Effector memory CD8-positive, alpha-beta T cell (primary cell): Measurements from ENCODE around the gene FERMT3.

Source experiments
- ATAC-seq: fragments of 150-1000 bp; cut with Tn5 transposase; replicated peaks from 2 replicates; pipeline ENCODE4 v1.10.0; 2021; ENCODE audit warnings: mild to moderate bottlenecking, moderate library complexity
- DNase-seq, 3 experiments: peaks; one replicate each; pipeline ENCODE4 v3.0.0; 2021
- H3K27ac Mint-ChIP-seq, 2 donors: one replicate each; pipeline ENCODE4 v1.8.0; 2022; ENCODE audit warnings: mild to moderate bottlenecking in 2 of 2, mixed read lengths in 2 of 2, moderate library complexity in 2 of 2
- H3K27me3 Mint-ChIP-seq, 2 donors: one replicate each; pipeline ENCODE4 v1.8.0; 2022; ENCODE audit warnings: mixed read lengths in 2 of 2
- H3K36me3 Mint-ChIP-seq: one replicate; pipeline ENCODE4 v1.8.0; 2022; ENCODE audit warnings: mild to moderate bottlenecking, moderate library complexity, mixed read lengths; ENCODE audit not compliant: insufficient read depth
- H3K4me1 Mint-ChIP-seq, 2 donors: one replicate each; pipeline ENCODE4 v1.8.0; 2022; ENCODE audit warnings: low read depth in 2 of 2, mixed read lengths in 2 of 2
- H3K4me3 Mint-ChIP-seq, 2 donors: one replicate each; pipeline ENCODE4 v1.8.0; 2022; ENCODE audit warnings: mild to moderate bottlenecking in 2 of 2, mixed read lengths in 2 of 2, moderate library complexity in 2 of 2
- H3K9me3 Mint-ChIP-seq, 2 donors: one replicate each; pipeline ENCODE4 v1.8.0; 2022; ENCODE audit warnings: mixed read lengths in 2 of 2

Gene FERMT3

DNA sequence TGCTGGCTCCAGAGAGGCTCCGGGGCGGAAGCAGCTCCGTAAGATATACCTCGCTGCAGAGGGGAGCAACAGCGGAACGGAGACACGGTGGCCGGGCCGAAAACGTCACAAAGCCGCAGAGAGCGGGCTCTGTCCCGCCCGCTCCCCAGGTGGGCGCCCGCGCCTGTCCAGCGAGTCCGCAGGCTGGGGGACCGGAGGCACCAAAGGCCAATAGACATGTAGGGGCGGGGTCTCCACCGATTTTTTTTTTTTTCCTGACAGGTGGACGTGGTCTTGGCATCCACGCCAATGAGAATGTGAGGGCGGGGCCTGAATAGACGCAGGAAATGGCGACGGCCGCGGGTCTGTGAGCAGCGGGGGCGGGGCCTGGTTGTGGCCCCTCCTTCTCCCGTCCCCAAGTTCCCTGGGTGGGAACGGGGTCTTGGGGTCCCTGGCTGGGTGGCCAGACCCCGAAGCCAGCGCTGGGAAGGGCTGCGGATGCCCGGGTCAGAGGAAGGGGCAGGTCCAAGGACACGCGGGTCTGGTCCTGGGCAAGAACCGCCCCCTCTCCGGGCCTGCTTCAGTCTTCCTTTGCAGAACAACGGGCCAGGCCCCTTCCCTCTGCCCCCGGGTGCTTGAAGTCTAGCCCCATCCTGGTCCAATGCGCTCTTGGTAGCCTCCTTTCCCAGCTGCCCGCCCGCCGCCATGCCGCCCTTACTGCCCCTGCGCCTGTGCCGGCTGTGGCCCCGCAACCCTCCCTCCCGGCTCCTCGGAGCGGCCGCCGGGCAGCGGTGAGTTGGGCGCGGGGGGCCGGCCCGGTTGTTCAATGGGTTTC is 23.9 kb downstream of the FERMT3 start, which contains the start of gene DNAJC4:
Gene DNAJC4 (plus strand): TSS at position 378 of the 814 bp plus-strand sequence. CDS start 307 bp downstream, at position 685.
- Mint-ChIP-seq H3K27ac (peak within 1 kb of the TSS; percentile 97 to 98), H3K4me3 (peak within 1 kb of the TSS; percentile 91 to 93), H3K9me3 (no peaks in the 10 kb centered on the region), H3K36me3 (peaks cover 16% of the 10 kb centered on the region), H3K27me3 (no peaks in the 10 kb centered on the region), H3K4me1 (peaks cover 37 to 38% of the 10 kb centered on the region in 2 donors)
- ATAC-seq (peak; percentile 50), DNase-seq (peak; percentile 83 to 86 (median 85))

DNA sequence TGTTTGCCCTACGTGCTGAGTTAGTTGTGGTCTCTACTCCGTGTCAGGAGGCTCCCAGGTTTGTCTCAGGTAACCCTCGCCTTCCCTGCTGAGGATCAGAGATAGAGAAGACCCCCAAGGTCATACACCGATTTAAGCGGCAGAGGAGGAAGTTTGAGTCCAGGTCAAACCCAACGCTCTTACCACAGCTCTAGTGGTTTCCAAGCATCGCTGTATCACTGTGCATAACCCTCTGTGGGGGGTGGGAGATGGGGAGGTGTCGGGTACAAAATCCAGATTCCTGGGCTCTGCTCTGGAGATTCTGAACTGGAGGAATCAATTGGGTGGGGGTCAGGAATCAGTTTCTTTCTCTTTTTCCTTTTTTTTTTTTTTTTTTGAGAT is 24.5 kb downstream of the FERMT3 start:
- no peak for ATAC-seq
- DNase-seq: no peak
- Mint-ChIP-seq H3K4me3 (peak overlapping the region; percentile 91 to 93), H3K4me1 (peaks cover 39 to 41% of the 10 kb centered on the region in 2 donors), H3K27me3 (no peaks in the 10 kb centered on the region), H3K36me3 (peaks cover 16% of the 10 kb centered on the region), H3K27ac (peak overlapping the region; percentile 97 to 98), H3K9me3 (no peaks in the 10 kb centered on the region)

DNA sequence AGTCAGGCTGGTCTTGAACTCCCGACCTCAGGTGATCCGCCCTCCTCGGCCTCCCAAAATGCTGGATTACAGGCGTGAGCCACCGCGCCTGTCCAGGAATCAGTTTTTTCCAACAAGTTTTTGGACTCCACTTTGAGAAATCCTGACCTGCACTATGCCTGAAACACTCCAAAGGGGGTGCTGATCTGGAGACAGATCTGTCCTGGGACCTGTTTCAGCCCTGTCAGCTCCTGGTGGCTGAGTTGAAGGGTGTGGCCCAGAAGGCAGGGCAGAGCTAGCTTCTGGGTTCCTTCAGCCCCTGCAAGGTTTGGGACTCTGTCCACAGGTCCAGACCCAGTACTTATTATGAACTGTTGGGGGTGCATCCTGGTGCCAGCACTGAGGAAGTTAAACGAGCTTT is 25.0 kb downstream of the FERMT3 start:
- H3K27me3 Mint-ChIP-seq: no peaks in the 10 kb centered on the region
- no peak for DNase-seq
- peaks cover 16% of the 10 kb centered on the region for H3K36me3 Mint-ChIP-seq
- no peaks in the 10 kb centered on the region for H3K9me3 Mint-ChIP-seq
- peak overlapping the region; percentile 91 to 93 for H3K4me3 Mint-ChIP-seq
- H3K4me1 Mint-ChIP-seq: peaks cover 39 to 41% of the 10 kb centered on the region in 2 donors
- ATAC-seq: no peak
- H3K27ac Mint-ChIP-seq: peak overlapping the region in 1 of 2 donors; percentile 38

DNA sequence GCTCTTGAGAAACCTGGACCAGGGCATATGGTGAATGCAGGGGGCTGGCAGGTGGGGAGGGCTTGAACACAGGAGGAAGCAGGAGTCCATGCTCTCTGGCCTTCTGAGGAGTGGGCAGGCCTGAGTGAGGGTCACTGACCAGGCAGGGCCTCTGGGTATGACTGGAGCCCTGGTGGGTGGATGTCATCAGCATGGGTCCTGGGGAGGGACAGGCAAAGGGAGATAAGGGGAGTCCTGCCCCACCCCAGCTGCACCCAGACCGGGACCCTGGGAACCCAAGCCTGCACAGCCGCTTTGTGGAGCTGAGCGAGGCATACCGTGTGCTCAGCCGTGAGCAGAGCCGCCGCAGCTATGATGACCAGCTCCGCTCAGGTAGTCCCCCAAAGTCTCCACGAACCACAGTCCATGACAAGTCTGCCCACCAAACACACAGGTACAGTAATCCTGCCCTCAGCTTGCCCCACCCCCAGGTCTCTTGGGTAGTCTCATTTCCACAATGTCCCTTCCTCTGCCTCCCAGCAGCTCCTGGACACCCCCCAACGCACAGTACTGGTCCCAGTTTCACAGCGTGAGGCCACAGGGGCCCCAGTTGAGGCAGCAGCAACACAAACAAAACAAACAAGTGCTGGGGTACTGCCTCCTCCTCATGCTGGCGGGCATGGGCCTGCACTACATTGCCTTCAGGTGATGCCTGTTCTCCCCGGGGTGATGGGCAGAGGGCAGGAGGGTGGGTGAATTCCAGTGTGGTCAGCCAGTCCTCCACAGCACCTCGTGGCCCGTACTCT is 25.9 kb downstream of the FERMT3 start:
- Mint-ChIP-seq H3K4me1 (peaks cover 31 to 33% of the 10 kb centered on the region in 2 donors), H3K36me3 (peaks cover 13% of the 10 kb centered on the region), H3K4me3 (peak overlapping the region; percentile 61 to 91), H3K27me3 (no peaks in the 10 kb centered on the region), H3K9me3 (no peaks in the 10 kb centered on the region), H3K27ac (peak overlapping the region in 1 of 2 donors; percentile 49)
- ATAC-seq (no peak), DNase-seq (no peak)

DNA sequence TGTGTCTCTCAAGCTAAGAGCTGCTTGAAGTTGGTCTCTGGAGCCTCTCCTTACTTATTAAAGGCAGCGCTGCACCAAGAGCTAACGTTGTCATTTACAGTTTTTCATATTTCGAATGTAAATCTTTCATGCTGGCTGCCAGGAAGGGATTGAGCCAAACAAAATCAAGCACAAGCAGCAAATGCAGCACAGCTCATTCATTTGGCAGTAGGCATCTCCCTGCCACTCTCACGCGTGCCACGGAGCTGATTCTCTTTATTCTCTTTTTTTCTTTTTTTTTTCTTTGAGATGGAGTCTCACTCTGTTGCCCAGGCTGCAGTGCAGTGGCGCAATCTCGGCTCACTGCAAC is 26.4 kb downstream of the FERMT3 start:
- Mint-ChIP-seq H3K27me3 (no peaks in the 10 kb centered on the region), H3K9me3 (no peaks in the 10 kb centered on the region)

DNA sequence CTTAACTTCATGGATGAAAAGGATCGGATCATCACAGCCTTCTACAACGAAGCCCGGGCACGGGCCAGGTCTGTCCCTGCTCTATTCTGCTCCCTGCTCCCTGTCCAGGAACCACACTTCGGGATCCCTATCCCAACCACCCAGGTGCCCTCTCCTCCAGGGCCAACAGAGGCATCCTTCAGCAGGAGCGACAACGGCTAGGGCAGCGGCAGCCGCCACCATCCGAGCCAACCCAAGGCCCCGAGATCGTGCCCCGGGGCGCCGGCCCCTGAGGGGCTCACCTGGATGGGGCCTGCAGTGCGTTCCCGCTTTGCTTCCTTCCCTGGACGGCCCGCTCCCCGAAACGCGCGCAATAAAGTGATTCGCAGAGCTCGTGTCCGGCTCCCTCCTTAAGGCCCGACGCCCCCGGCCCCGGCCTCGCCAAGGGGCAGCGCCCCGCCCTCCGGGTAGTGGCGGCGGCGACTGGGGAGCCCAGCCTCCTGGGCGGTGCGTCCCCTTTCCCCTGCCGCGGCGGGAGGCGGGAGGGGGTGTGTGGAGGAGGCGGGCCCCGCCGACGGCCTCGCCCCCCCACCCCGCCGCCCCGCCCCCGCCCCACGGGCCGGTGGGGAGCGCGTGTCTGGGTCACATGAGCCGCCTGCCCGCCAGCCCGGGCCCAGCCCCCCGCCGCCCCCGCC is 27.5 kb downstream of the FERMT3 start, which contains the start of gene VEGFB:
Gene VEGFB (plus strand): TSS at position 672 of the 674 bp plus-strand sequence. CDS start 250 bp downstream, outside the sequence.
- H3K4me1 Mint-ChIP-seq: peaks cover 29 to 30% of the 10 kb centered on the region in 2 donors

More for the DNA sequence above, 26.4 kb downstream of the FERMT3 start:
- ATAC-seq (no peak), DNase-seq (no peak)
- Mint-ChIP-seq H3K36me3 (peaks cover 13% of the 10 kb centered on the region), H3K4me3 (peak overlapping the region; percentile 61 to 91), H3K27ac (peak overlapping the region in 1 of 2 donors; percentile 49), H3K4me1 (peaks cover 30 to 31% of the 10 kb centered on the region in 2 donors)

DNA sequence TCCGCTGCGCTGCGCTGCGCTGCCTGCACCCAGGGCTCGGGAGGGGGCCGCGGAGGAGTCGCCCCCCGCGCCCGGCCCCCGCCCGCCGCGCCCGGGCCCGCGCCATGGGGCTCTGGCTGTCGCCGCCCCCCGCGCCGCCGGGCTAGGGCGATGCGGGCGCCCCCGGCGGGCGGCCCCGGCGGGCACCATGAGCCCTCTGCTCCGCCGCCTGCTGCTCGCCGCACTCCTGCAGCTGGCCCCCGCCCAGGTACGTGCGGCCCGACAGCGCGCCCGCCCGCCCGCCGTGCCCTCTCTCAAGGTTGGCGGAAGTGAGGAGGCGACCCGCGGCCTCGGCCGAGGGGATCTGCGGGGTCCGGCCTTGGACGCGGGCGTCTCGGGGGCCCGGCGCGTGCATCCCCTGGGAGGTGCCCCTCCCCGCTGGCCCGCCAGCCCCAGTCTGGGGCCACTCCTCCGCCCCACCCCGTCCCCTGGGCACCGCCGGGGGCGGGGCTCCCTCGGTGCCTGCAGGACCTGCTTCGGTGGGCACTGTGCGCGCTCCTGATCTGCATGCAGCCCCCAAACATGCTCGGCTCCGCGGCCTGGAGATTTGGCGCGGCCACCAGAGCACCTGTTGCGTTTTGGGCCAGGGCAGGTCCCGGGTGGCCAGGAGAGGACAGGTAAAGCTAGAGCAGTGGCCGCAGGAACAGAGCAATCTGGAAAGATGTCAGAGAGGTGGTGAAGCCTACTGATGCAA is 28.3 kb downstream of the FERMT3 start:
- Mint-ChIP-seq H3K9me3 (no peaks in the 10 kb centered on the region), H3K4me3 (peak overlapping the region; percentile 80 to 86), H3K36me3 (peaks cover 12% of the 10 kb centered on the region), H3K4me1 (peaks cover 24 to 26% of the 10 kb centered on the region in 2 donors), H3K27ac (peak overlapping the region; percentile 46 to 81), H3K27me3 (no peaks in the 10 kb centered on the region)
- ATAC-seq: peak; percentile 68
- peak in 2 of 3 experiments; percentile 52 to 53 for DNase-seq

More for the DNA sequence above, 27.5 kb downstream of the FERMT3 start, which contains the start of gene VEGFB:
- peak within 1 kb of the TSS; percentile 46 to 81 for H3K27ac Mint-ChIP-seq
- H3K9me3 Mint-ChIP-seq: no peaks in the 10 kb centered on the region
- ATAC-seq: peak; percentile 60
- DNase-seq: peak; percentile 48 to 62 (median 56)
- peak within 1 kb of the TSS; percentile 80 to 86 for H3K4me3 Mint-ChIP-seq
- peaks cover 13% of the 10 kb centered on the region for H3K36me3 Mint-ChIP-seq
- no peaks in the 10 kb centered on the region for H3K27me3 Mint-ChIP-seq

DNA sequence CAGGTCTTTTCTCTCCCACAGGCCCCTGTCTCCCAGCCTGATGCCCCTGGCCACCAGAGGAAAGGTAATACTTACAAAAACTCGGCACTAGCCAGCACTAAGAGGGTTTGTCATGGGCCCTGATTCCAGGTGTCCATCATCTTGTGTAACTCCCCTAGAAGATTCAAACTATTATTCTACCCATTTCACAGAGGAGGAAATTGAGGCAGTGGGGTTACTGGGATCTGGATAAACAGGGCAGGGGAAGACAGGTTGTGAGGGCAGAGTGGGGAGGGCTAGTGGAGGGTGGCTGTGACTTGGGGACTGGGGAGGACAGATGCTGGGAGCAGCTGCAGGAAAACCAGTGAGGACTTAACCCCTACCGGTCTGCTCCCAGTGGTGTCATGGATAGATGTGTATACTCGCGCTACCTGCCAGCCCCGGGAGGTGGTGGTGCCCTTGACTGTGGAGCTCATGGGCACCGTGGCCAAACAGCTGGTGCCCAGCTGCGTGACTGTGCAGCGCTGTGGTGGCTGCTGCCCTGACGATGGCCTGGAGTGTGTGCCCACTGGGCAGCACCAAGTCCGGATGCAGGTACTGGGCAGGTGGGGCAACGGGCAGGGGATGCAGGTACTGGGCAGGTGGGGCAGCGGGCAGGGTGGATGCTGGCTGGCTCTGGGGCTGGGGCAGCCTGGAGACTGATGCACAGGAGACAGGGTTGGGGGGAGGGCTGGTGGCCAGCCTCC is 29.1 kb downstream of the FERMT3 start:
- H3K4me1 Mint-ChIP-seq: peaks cover 28 to 29% of the 10 kb centered on the region in 2 donors
- peak overlapping the region; percentile 46 to 81 for H3K27ac Mint-ChIP-seq
- ATAC-seq (no peak), DNase-seq (no peak)
- no peaks in the 10 kb centered on the region for H3K27me3 Mint-ChIP-seq
- no peaks in the 10 kb centered on the region for H3K9me3 Mint-ChIP-seq
- peaks cover 11% of the 10 kb centered on the region for H3K36me3 Mint-ChIP-seq
- peak overlapping the region; percentile 80 to 86 for H3K4me3 Mint-ChIP-seq

DNA sequence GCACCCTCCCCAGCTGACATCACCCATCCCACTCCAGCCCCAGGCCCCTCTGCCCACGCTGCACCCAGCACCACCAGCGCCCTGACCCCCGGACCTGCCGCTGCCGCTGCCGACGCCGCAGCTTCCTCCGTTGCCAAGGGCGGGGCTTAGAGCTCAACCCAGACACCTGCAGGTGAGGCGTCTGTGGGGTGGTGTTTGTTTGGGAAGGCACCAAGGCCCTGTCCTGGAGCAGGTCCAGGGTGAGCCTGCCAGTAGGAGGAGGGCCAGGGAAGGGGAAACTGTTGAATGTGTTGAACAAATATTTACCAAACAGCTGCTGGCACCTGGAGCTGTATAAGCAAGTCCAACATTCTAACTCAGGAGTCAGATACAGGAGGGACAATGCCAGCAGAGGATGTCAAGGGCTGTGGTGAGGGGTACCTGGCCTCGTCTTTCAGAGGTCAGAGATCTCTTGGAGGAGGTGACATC is 31.0 kb downstream of the FERMT3 start:
- no peak for DNase-seq
- H3K27ac Mint-ChIP-seq: peak overlapping the region in 1 of 2 donors; percentile 100
- H3K4me1 Mint-ChIP-seq: peaks cover 30 to 31% of the 10 kb centered on the region in 2 donors
- H3K27me3 Mint-ChIP-seq: no peaks in the 10 kb centered on the region
- H3K36me3 Mint-ChIP-seq: peaks cover 20% of the 10 kb centered on the region
- no peak overlapping the region for H3K4me3 Mint-ChIP-seq
- no peak for ATAC-seq
- no peaks in the 10 kb centered on the region for H3K9me3 Mint-ChIP-seq

DNA sequence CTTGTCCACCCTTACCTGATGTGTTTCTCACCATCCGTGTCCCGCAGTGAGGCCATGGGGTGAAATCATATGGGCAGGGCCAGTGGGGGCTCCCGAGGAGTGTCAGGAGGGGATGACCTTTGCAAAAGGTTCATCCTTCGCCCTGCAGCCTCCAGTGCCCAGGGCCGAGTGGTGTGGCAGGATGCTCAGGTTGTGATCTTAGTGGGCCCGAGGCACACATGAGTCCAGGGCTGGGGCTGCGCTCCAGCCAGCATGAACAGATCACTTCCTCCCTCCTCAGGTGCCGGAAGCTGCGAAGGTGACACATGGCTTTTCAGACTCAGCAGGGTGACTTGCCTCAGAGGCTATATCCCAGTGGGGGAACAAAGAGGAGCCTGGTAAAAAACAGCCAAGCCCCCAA is 31.6 kb downstream of the FERMT3 start:
- H3K27ac Mint-ChIP-seq: peak overlapping the region in 1 of 2 donors; percentile 100
- DNase-seq: no peak

DNA sequence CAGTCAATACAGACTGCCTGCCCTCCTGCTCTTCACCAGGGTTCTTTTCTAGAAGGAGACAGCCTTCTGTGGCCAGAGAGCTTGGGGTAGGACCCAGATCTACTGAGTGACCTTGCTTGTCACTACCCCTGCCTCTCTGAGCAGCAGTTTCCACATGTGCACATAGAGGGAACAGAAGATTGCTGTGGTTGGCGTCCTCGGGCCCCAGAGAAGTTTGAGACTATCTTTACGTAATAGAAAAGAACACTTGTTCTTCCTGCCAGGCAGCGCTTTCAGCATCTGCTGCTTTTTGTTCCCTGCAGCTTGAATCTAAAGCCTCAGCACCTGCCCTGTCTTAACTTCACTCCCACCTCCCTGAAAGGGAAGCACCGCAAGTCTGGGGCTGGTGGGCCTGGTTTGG is 32.5 kb downstream of the FERMT3 start:
- Mint-ChIP-seq H3K9me3 (no peaks in the 10 kb centered on the region), H3K36me3 (peaks cover 20% of the 10 kb centered on the region), H3K27me3 (no peaks in the 10 kb centered on the region), H3K4me1 (peaks cover 31 to 32% of the 10 kb centered on the region in 2 donors), H3K4me3 (no peak overlapping the region), H3K27ac (peak overlapping the region; percentile 100)
- no peak for DNase-seq
- no peak for ATAC-seq

More for the DNA sequence above, 31.6 kb downstream of the FERMT3 start:
- Mint-ChIP-seq H3K4me1 (peaks cover 25 to 33% of the 10 kb centered on the region in 2 donors), H3K4me3 (no peak overlapping the region), H3K27me3 (no peaks in the 10 kb centered on the region), H3K36me3 (peaks cover 20% of the 10 kb centered on the region), H3K9me3 (no peaks in the 10 kb centered on the region)
- ATAC-seq: no peak
